ENCODE data around the gene CGB8.
"Not testable (repeated sequence)": the region's sequence is repeated elsewhere in the genome, so short reads cannot be mapped to it uniquely, and the experiment has no call there.

Gene CGB8

GRCh38 chr19:49020931-49021895 lies 27.7 kb downstream of the CGB8 start:
- Histone ChIP-seq H3K27me3 (ENCODE audit: insufficient read depth, poor library complexity, severe bottlenecking) (peaks cover 35% of the 10 kb centered on the region), H3K27ac (replicated peaks) (no peak overlapping the region), H3K4me3 (replicated peaks; ENCODE audit: insufficient read depth, low read length) (no peak overlapping the region)
- TF ChIP-seq POLR2AphosphoS5 (IDR thresholded peaks at IDR 0.05; ENCODE audit: low read depth) (no peak), REST (IDR thresholded peaks at IDR 0.05; ENCODE audit: insufficient replicate concordance, low read depth) (no peak), SPI1 (IDR thresholded peaks at IDR 0.05; ENCODE audit: borderline replicate concordance, low read depth) (no peak), CTCF (IDR thresholded peaks at IDR 0.05; ENCODE audit: insufficient read depth, low read length) (no peak), GABPA (IDR thresholded peaks at IDR 0.05; ENCODE audit: low read depth) (no peak)
- no peak for DNase-seq (ENCODE audit: low read depth in 1 of 2, low spot score in 1 of 2)

- Histone ChIP-seq H3K27me3 (ENCODE audit: insufficient read depth, poor library complexity, severe bottlenecking) (peaks cover 35% of the 10 kb centered on the region), H3K27ac (replicated peaks) (no peak overlapping the region), H3K4me3 (replicated peaks; ENCODE audit: insufficient read depth, low read length) (no peak overlapping the region)
- DNase-seq (ENCODE audit: low read depth in 1 of 2, low spot score in 1 of 2): no peak
- no peak for TF ChIP-seq SPI1 (IDR thresholded peaks at IDR 0.05; ENCODE audit: borderline replicate concordance, low read depth)
- TF ChIP-seq GABPA (IDR thresholded peaks at IDR 0.05; ENCODE audit: low read depth): no peak
- TF ChIP-seq POLR2AphosphoS5 (IDR thresholded peaks at IDR 0.05; ENCODE audit: low read depth): no peak
- no peak for TF ChIP-seq CTCF (IDR thresholded peaks at IDR 0.05; ENCODE audit: insufficient read depth, low read length)
- no peak for TF ChIP-seq REST (IDR thresholded peaks at IDR 0.05; ENCODE audit: insufficient replicate concordance, low read depth)
Measured at GRCh38 chr19:49020342-49020741, 28.6 kb downstream of the CGB8 start.

- Histone ChIP-seq H3K4me3 (replicated peaks; ENCODE audit: insufficient read depth, low read length) (peak overlapping the region; percentile 16), H3K27ac (replicated peaks) (no peak overlapping the region), H3K27me3 (ENCODE audit: insufficient read depth, poor library complexity, severe bottlenecking) (peaks cover 35% of the 10 kb centered on the region)
- no peak for DNase-seq (ENCODE audit: low read depth in 1 of 2, low spot score in 1 of 2)
- TF ChIP-seq POLR2AphosphoS5 (IDR thresholded peaks at IDR 0.05; ENCODE audit: low read depth): no peak
- TF ChIP-seq SPI1 (IDR thresholded peaks at IDR 0.05; ENCODE audit: borderline replicate concordance, low read depth): no peak
- no peak for TF ChIP-seq CTCF (IDR thresholded peaks at IDR 0.05; ENCODE audit: insufficient read depth, low read length)
- TF ChIP-seq REST (IDR thresholded peaks at IDR 0.05; ENCODE audit: insufficient replicate concordance, low read depth): no peak
- TF ChIP-seq GABPA (IDR thresholded peaks at IDR 0.05; ENCODE audit: low read depth): no peak
Measured at GRCh38 chr19:49019242-49019932, 29.5 kb downstream of the CGB8 start.

- not testable (repeated sequence) for DNase-seq (ENCODE audit: low read depth in 1 of 2, low spot score in 1 of 2); H3K27ac ChIP-seq (replicated peaks)
- H3K27me3 ChIP-seq (ENCODE audit: insufficient read depth, poor library complexity, severe bottlenecking): peaks cover 35% of the 10 kb centered on the region
- peak overlapping the region; percentile 6; the same call in 1 of the 2 replicates for H3K4me3 ChIP-seq (replicated peaks; ENCODE audit: insufficient read depth, low read length)
Measured at GRCh38 chr19:49018388-49019241, 30.3 kb downstream of the CGB8 start.

All from HL-60 (cell line).